DOHH2 (cell line): Measurements from ENCODE around the gene FYCO1.

Source experiments
- H3F3A ChIP-seq: fragments of 200-600 bp; sonication (generic), shearing (Covaris generic); 2 replicates; pipeline ENCODE4 v1.6.0; 2016; ENCODE audit warnings: antibody characterized with exemption, mild to moderate bottlenecking; ENCODE audit not compliant: control insufficient read depth, insufficient read depth
- H3K27ac ChIP-seq: fragments of 200-600 bp; sonication (generic); 2 replicates; pipeline ENCODE4 v1.5.1; 2014; ENCODE audit warnings: low read depth, mild to moderate bottlenecking, low read length, moderate library complexity
- H3K27me3 ChIP-seq: fragments of 200-600 bp; sonication (generic); 2 replicates; pipeline ENCODE4 v1.6.1; 2014; ENCODE audit warnings: mild to moderate bottlenecking, low read length, mixed read lengths; ENCODE audit not compliant: control insufficient read depth
- H3K36me3 ChIP-seq: fragments of 200-600 bp; sonication (generic); 2 replicates; pipeline ENCODE4 v1.6.1; 2014; ENCODE audit warnings: mild to moderate bottlenecking, low read length, moderate library complexity, mixed read lengths; ENCODE audit not compliant: control insufficient read depth
- H3K4me1 ChIP-seq: fragments of 200-600 bp; sonication (generic); 2 replicates; pipeline ENCODE4 v1.6.1; 2014; ENCODE audit warnings: mild to moderate bottlenecking, low read length, mixed read lengths; ENCODE audit not compliant: control insufficient read depth
- H3K4me2 ChIP-seq: fragments of 200-600 bp; sonication (generic); 2 replicates; pipeline ENCODE4 v1.6.0; 2014; ENCODE audit warnings: mild to moderate bottlenecking, low read length, moderate library complexity
- H3K4me3 ChIP-seq: fragments of 200-600 bp; sonication (generic); 2 replicates; pipeline ENCODE4 v1.5.1; 2014; ENCODE audit warnings: mild to moderate bottlenecking, low read length, mixed read lengths
- H3K79me2 ChIP-seq: fragments of 200-600 bp; sonication (generic); 2 replicates; pipeline ENCODE4 v1.6.1; 2014; ENCODE audit warnings: mild to moderate bottlenecking, low read length, mixed read lengths; ENCODE audit not compliant: control insufficient read depth
- H3K9me2 ChIP-seq: fragments of 200-600 bp; sonication (generic); replicated peaks from 2 replicates; pipeline ENCODE4 v1.6.1; 2014; ENCODE audit warnings: mild to moderate bottlenecking, low read length, mixed read lengths; ENCODE audit not compliant: control insufficient read depth
- H3K9me3 ChIP-seq: fragments of 200-600 bp; sonication (generic); 2 replicates; pipeline ENCODE4 v1.6.1; 2014; ENCODE audit warnings: antibody characterized with exemption, low read length, mixed read lengths; ENCODE audit not compliant: control insufficient read depth, insufficient read depth
- H4K20me1 ChIP-seq: fragments of 200-600 bp; sonication (generic); 2 replicates; pipeline ENCODE4 v1.6.0; 2014; ENCODE audit warnings: low read depth, mild to moderate bottlenecking, antibody characterized with exemption, low read length, moderate library complexity; ENCODE audit not compliant: control insufficient read depth, insufficient read depth
- EZH2phosphoT487 ChIP-seq: fragments of 200-600 bp; sonication (generic); IDR thresholded peaks from 2 replicates; pipeline ENCODE4 v1.6.1; 2017; ENCODE audit warnings: borderline replicate concordance, mild to moderate bottlenecking, antibody characterized with exemption, low read length, moderate library complexity, mixed read lengths
- TF ChIP-seq, protein P1 (sequence below): fragments of 200-600 bp; sonication (generic); IDR thresholded peaks from one replicate; pipeline ENCODE4 v1.5.1; 2014; ENCODE audit warnings: antibody characterized with exemption, mild to moderate bottlenecking, low read depth, low read length; ENCODE audit not compliant: poor library complexity, severe bottlenecking

The FYCO1 gene

DNA sequence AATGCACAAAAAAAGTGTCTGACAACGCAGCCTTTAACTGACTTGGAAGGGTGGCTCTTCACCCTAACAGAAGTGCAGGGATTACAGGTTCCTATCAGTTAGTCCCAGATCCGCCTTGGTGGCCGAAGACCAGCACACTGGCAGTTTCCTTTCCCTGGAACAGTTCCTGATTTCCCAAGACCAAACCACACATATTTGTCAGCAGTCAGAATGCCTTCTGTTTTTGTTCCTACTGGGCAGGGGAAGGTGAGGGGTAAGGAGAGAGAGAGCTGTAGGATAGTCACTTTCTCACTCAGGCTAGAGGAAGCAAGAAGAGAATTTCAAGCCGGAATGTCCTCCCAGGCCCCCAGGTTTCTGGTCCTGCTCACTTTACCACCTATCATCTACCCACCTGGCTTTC is 43.2 kb downstream of the FYCO1 start:
- H3K36me3 ChIP-seq: peaks cover 71% of the 10 kb centered on the region
- no peak overlapping the region for H3K4me3 ChIP-seq
- no peak overlapping the region for H3K27ac ChIP-seq
- no peak for TF ChIP-seq EZH2phosphoT487
- TF ChIP-seq, protein P1, sequence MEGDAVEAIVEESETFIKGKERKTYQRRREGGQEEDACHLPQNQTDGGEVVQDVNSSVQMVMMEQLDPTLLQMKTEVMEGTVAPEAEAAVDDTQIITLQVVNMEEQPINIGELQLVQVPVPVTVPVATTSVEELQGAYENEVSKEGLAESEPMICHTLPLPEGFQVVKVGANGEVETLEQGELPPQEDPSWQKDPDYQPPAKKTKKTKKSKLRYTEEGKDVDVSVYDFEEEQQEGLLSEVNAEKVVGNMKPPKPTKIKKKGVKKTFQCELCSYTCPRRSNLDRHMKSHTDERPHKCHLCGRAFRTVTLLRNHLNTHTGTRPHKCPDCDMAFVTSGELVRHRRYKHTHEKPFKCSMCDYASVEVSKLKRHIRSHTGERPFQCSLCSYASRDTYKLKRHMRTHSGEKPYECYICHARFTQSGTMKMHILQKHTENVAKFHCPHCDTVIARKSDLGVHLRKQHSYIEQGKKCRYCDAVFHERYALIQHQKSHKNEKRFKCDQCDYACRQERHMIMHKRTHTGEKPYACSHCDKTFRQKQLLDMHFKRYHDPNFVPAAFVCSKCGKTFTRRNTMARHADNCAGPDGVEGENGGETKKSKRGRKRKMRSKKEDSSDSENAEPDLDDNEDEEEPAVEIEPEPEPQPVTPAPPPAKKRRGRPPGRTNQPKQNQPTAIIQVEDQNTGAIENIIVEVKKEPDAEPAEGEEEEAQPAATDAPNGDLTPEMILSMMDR: no peak
- H3K4me2 ChIP-seq: no peak overlapping the region
- H3F3A ChIP-seq: no peaks in the 10 kb centered on the region
- H3K9me2 ChIP-seq: no peaks in the 10 kb centered on the region
- no peaks in the 10 kb centered on the region for H3K9me3 ChIP-seq
- H4K20me1 ChIP-seq: no peaks in the 10 kb centered on the region
- no peaks in the 10 kb centered on the region for H3K4me1 ChIP-seq
- H3K79me2 ChIP-seq: no peaks in the 10 kb centered on the region
- H3K27me3 ChIP-seq: no peaks in the 10 kb centered on the region

DNA sequence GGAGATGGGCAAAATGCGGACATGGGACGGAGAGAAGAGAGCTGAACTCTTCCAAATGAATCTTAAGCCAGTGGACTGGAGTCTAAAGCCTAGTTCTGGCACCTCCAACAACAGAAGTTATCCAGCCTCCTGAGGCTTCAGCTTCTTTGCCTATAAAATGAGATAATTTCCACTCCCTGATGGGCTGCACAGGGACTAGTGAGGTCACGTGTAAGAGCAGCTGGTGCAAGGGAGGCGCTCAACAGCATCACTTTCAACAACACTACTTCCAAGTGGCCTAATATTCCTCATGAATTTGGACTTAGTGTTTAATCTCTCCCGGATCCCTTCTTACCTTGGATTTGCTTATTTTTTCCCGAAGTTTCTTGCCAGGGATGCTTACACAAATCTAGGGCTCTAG is 43.7 kb downstream of the FYCO1 start:
- no peaks in the 10 kb centered on the region for H4K20me1 ChIP-seq
- H3K79me2 ChIP-seq: no peaks in the 10 kb centered on the region
- no peaks in the 10 kb centered on the region for H3F3A ChIP-seq
- H3K9me2 ChIP-seq: no peaks in the 10 kb centered on the region
- H3K36me3 ChIP-seq: peaks cover 71% of the 10 kb centered on the region
- no peaks in the 10 kb centered on the region for H3K4me1 ChIP-seq
- no peak overlapping the region for H3K4me2 ChIP-seq
- TF ChIP-seq, protein P1: no peak
- TF ChIP-seq EZH2phosphoT487: no peak
- H3K27ac ChIP-seq: no peak overlapping the region
- no peak overlapping the region for H3K4me3 ChIP-seq
- no peaks in the 10 kb centered on the region for H3K27me3 ChIP-seq
- H3K9me3 ChIP-seq: no peaks in the 10 kb centered on the region

DNA sequence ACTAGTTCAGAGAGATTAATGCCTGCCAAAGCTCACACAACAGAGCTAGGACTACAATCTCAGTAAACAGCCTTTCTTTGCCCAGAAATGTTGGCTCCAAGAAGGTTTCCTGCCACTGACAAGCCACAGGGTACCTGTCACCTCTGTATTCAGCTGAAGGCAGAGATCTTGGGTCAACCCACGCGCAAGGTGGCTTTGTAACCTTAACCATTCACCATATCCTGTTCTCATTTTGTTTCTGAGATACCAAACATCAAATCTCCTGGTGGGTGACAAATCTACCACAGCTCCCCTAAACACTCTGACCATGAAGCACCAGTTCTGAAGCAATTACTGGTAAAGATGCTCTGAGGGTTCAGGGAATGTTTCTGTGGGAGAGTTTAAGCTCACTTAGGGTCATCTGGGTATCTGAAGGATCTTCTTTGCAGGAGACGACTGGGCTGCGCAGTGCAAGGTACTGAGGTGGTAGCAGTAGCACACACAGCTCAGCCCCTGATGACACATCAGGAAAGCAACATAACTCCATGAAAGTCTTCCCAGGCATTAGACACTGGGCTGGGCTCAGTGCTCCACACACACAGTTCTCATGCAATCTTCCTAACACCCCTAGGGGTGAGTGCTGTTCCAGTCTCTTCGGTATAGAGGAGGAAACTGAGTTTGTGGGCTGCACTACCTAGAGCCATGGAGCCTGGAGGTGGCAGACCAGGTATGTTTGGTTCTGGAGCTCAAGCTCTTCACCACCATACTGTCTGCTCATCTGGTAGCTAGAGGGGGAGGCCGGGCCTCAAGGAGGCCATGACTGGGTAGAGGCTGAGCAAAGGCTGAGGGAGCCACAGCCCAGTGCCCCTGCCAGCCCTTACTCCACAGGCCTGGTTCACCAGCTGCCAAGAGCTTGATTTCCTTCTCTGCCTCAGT is 44.7 kb downstream of the FYCO1 start:
- no peak overlapping the region for H3K27ac ChIP-seq
- H3K9me3 ChIP-seq: no peaks in the 10 kb centered on the region
- H4K20me1 ChIP-seq: no peaks in the 10 kb centered on the region
- no peak overlapping the region for H3K4me3 ChIP-seq
- no peaks in the 10 kb centered on the region for H3F3A ChIP-seq
- no peaks in the 10 kb centered on the region for H3K27me3 ChIP-seq
- no peaks in the 10 kb centered on the region for H3K4me1 ChIP-seq
- H3K79me2 ChIP-seq: no peaks in the 10 kb centered on the region
- H3K36me3 ChIP-seq: peaks cover 73% of the 10 kb centered on the region
- TF ChIP-seq EZH2phosphoT487: no peak
- TF ChIP-seq, protein P1: no peak
- no peak overlapping the region for H3K4me2 ChIP-seq
- H3K9me2 ChIP-seq: no peaks in the 10 kb centered on the region
